GM23248 (cell line): ENCODE data around the gene WLS. TPM values are rescaled to one million over a fixed set of nuclear protein-coding genes. Genes with fewer than 3 reads are reported as not detected.

Experiments used
- DNase-seq: peaks from one replicate; pipeline ENCODE4 v3.0.0-alpha.2; 2015
- H2AFZ ChIP-seq: fragments of 200-600 bp; sonication (generic); 2 replicates; pipeline ENCODE4 v1.6.1; 2016; ENCODE audit warnings: antibody characterized with exemption
- H3F3A ChIP-seq: fragments of 200-600 bp; sonication (generic); 2 replicates; pipeline ENCODE4 v1.6.1; 2016; ENCODE audit warnings: mild to moderate bottlenecking, antibody characterized with exemption, mixed run types; ENCODE audit not compliant: insufficient read depth
- H3K27ac ChIP-seq: fragments of 200-600 bp; sonication (generic); 2 replicates; pipeline ENCODE4 v1.5.1; 2016; ENCODE audit warnings: mild to moderate bottlenecking
- H3K27me3 ChIP-seq: fragments of 200-600 bp; sonication (generic); replicated peaks from 2 replicates; pipeline ENCODE4 v1.6.1; 2016; ENCODE audit warnings: mild to moderate bottlenecking; ENCODE audit not compliant: insufficient read depth
- H3K36me3 ChIP-seq: fragments of 200-600 bp; sonication (generic); 2 replicates; pipeline ENCODE4 v1.6.1; 2016; ENCODE audit warnings: low read depth, mild to moderate bottlenecking
- H3K4me1 ChIP-seq: fragments of 200-600 bp; sonication (generic); 2 replicates; pipeline ENCODE4 v1.6.1; 2016; ENCODE audit warnings: mild to moderate bottlenecking; ENCODE audit not compliant: insufficient read depth
- H3K4me2 ChIP-seq: fragments of 200-600 bp; sonication (generic); one replicate; pipeline ENCODE4 v1.6.1; 2016; ENCODE audit warnings: mild to moderate bottlenecking; ENCODE audit not compliant: unreplicated experiment
- H3K4me3 ChIP-seq: fragments of 200-600 bp; sonication (generic); 2 replicates; pipeline ENCODE4 v1.5.1; 2016; ENCODE audit warnings: mild to moderate bottlenecking
- H3K79me2 ChIP-seq: fragments of 200-600 bp; sonication (generic); 2 replicates; pipeline ENCODE4 v1.6.1; 2016; ENCODE audit warnings: mild to moderate bottlenecking; ENCODE audit not compliant: insufficient read depth
- H3K9ac ChIP-seq: fragments of 200-600 bp; sonication (generic); 2 replicates; pipeline ENCODE4 v1.6.1; 2016; ENCODE audit warnings: mild to moderate bottlenecking
- H3K9me2 ChIP-seq: fragments of 200-600 bp; sonication (generic); 2 replicates; pipeline ENCODE4 v1.6.1; 2016; ENCODE audit warnings: mixed run types, mild to moderate bottlenecking, moderate library complexity; ENCODE audit not compliant: insufficient read depth
- H3K9me3 ChIP-seq: fragments of 200-600 bp; sonication (generic); one replicate; pipeline ENCODE4 v1.6.1; 2017; ENCODE audit warnings: low read depth
- H4K20me1 ChIP-seq: fragments of 200-600 bp; sonication (generic); 2 replicates; pipeline ENCODE4 v1.6.0; 2016; ENCODE audit not compliant: insufficient read depth
- EZH2 ChIP-seq: fragments of 200-600 bp; sonication (generic); IDR thresholded peaks from 2 replicates; pipeline ENCODE4 v1.6.1; 2018; ENCODE audit warnings: antibody characterized with exemption, mild to moderate bottlenecking; ENCODE audit not compliant: insufficient read depth, poor library complexity, severe bottlenecking
- EZH2phosphoT487 ChIP-seq: fragments of 200-600 bp; sonication (generic); IDR thresholded peaks from 2 replicates; pipeline ENCODE4 v1.6.1; 2018; ENCODE audit warnings: antibody characterized with exemption, moderate library complexity, mild to moderate bottlenecking, low read depth; ENCODE audit not compliant: insufficient read depth
- WGBS, 2 experiments: methylation state at CpG; one replicate each; pipeline ENCODE4 v1.1.6; 2015 to 2017; ENCODE audit warnings: low lambda C conversion rate in 2 of 2, low coverage in 1 of 2; ENCODE audit errors: missing lambda C conversion rate in 2 of 2; 5-methylcytosine and 5-hydroxymethylcytosine counted together
- in situ Hi-C: fragments of 300-500 bp; cut with MboI; formaldehyde crosslinking; loops from 2 replicates; pipeline ENCODE4 v1.15.0; 2020
- microRNA counts: library from miRNA; unstranded; fragments of <30 nt; microRNA quantifications from one replicate; lab custom pipeline; 2016
- microRNA-seq: library from miRNA; unstranded; fragments of <30 nt; microRNA quantifications from one replicate; pipeline ENCODE4, GENCODE V29; 2016; ENCODE audit warnings: borderline number of aligned reads
- polyA plus RNA-seq: library from polyadenylated mRNA; unstranded; fragments of >200 nt; fragmentation: Nextera tagmentation; extraction: Ambion mirVana; gene quantifications from 2 replicates; pipeline ENCODE4 v1.2.1, GENCODE V29; 2016
- small RNA-seq: library from RNA; depleted of rRNA; stranded (forward); fragments of <200 nt; gene quantifications from one replicate; pipeline ENCODE3, GENCODE V24; 2014; ENCODE audit warnings: low read depth, low replicate concordance
- total RNA-seq: library from RNA; depleted of rRNA; stranded (reverse); fragments of >200 nt; shearing (Covaris generic); gene quantifications from 2 replicates; pipeline ENCODE4 v1.2.3, GENCODE V29; 2014; rRNA removed

The WLS gene
- total and polyA plus RNA-seq, 2 experiments from 2014 or later, result 26.7 to 36.4 TPM

- H3K9me3 ChIP-seq, result no peaks in the 10 kb centered on the region
- peak; percentile 7 for DNase-seq
- no peaks in the 10 kb centered on the region for H3K36me3 ChIP-seq
- in situ Hi-C loops, result no loop called here
- no peaks in the 10 kb centered on the region for H3K9me2 ChIP-seq
- no peaks in the 10 kb centered on the region for H4K20me1 ChIP-seq
- no peak overlapping the region for H3K4me3 ChIP-seq
- H3K27ac ChIP-seq, result no peak overlapping the region
- TF ChIP-seq EZH2phosphoT487, result no peak
- TF ChIP-seq EZH2, result no peak
- H3K4me2 ChIP-seq, result no peak overlapping the region
- H3K9ac ChIP-seq, result no peak overlapping the region
- no peaks in the 10 kb centered on the region for H3F3A ChIP-seq
- no peaks in the 10 kb centered on the region for H3K79me2 ChIP-seq
- H2AFZ ChIP-seq, result no peak overlapping the region
- peaks cover 13% of the 10 kb centered on the region; the same call in 1 of the 2 replicates for H3K4me1 ChIP-seq
- no peaks in the 10 kb centered on the region for H3K27me3 ChIP-seq
Measured at GRCh38 chr1:68081775-68082283, 150.5 kb downstream of the WLS start.

- in situ Hi-C loops, result no loop called here
- WGBS, 2 experiments, result 46 to 53% methylated on average over 2 of the region's 2 CpGs
Measured at GRCh38 chr1:68078647-68079046, 153.7 kb downstream of the WLS start.

More at GRCh38 chr1:68078647-68079046, 153.7 kb downstream of the WLS start:
- no peak overlapping the region for H2AFZ ChIP-seq
- H3K36me3 ChIP-seq, result no peaks in the 10 kb centered on the region
- 0 out of 2 replicates have a peak, but pooled peaks cover 11% of the 10 kb centered on the region for H3K4me1 ChIP-seq
- H3K9me3 ChIP-seq, result peaks cover 6% of the 10 kb centered on the region
- H3F3A ChIP-seq, result no peaks in the 10 kb centered on the region
- no peaks in the 10 kb centered on the region for H3K27me3 ChIP-seq
- no peak overlapping the region for H3K4me3 ChIP-seq
- no peaks in the 10 kb centered on the region for H4K20me1 ChIP-seq
- no peak for DNase-seq
- TF ChIP-seq EZH2phosphoT487 (no peak), EZH2 (no peak)
- no peak overlapping the region for H3K27ac ChIP-seq
- H3K4me2 ChIP-seq, result no peak overlapping the region
- H3K79me2 ChIP-seq, result no peaks in the 10 kb centered on the region
- H3K9me2 ChIP-seq, result no peaks in the 10 kb centered on the region
- no peak overlapping the region for H3K9ac ChIP-seq

MicroRNA genes within 50 kb of the gene (microRNA counts, 767-probe panel; counts per million panel counts)
- microRNA hsa-miR-1262 (lab: Ali Mortazavi, UCI), result 447 counts per million, percentile 86 among the panel's probes with 10 or more counts

Small RNAs within 50 kb of the gene (microRNA-seq; reads per million reads assigned to microRNA genes)
- 2.0 reads per million for gene MIR1262

Small RNAs within 50 kb of the gene (small RNA-seq; reads per million reads assigned to genes)
- not detected for gene COX6B1P7
- not detected for gene MIR1262

Other genes starting within 250 kb of the WLS start
- gene DIRAS3, start 181.9 kb downstream of the WLS start, total RNA-seq, result 4.8 and 12.1 TPM in 2 replicates
- 13.3 and 18.5 TPM in 2 replicates for gene DIRAS3, start 181.9 kb downstream of the WLS start, polyA plus RNA-seq
- not detected in 2 replicates for gene RPE65, start 217.4 kb upstream of the WLS start, total RNA-seq
- gene RPE65, start 217.4 kb upstream of the WLS start, polyA plus RNA-seq, result not detected in 2 replicates